NB4 (cell line): Measurements from ENCODE around the gene FOCAD.

Experiments
- DNase-seq: peaks from one replicate; pipeline ENCODE4 v3.0.0; 2010; ENCODE audit warnings: low read depth
- H3K4me3 ChIP-seq: one replicate; pipeline ENCODE4 v1.5.1; 2011; ENCODE audit warnings: mild to moderate bottlenecking, low read depth, low read length, moderate library complexity
- MAX ChIP-seq: IDR thresholded peaks from 2 replicates; pipeline ENCODE4 v1.6.1; 2011; ENCODE audit warnings: low read depth, low read length
- MYC ChIP-seq: IDR thresholded peaks from 2 replicates; pipeline ENCODE4 v1.6.1; 2011; ENCODE audit warnings: low read depth, low read length
- POLR2A ChIP-seq: IDR thresholded peaks from 2 replicates; pipeline ENCODE4 v1.6.1; 2011; ENCODE audit warnings: mild to moderate bottlenecking; ENCODE audit not compliant: insufficient read length; ENCODE audit errors: extremely low read depth
- TF ChIP-seq, protein P1 (sequence below): IDR thresholded peaks from one replicate; pipeline ENCODE4 v1.5.1; 2012; ENCODE audit warnings: low read depth, low read length

The FOCAD gene

GRCh38 chr9:20744036-20744630 is 60.1 kb downstream of the FOCAD start:
- no peak overlapping the region for H3K4me3 ChIP-seq
- no peak for DNase-seq
- TF ChIP-seq POLR2A, result no peak
- TF ChIP-seq MYC, result no peak
- no peak for TF ChIP-seq MAX
- TF ChIP-seq, protein P1, sequence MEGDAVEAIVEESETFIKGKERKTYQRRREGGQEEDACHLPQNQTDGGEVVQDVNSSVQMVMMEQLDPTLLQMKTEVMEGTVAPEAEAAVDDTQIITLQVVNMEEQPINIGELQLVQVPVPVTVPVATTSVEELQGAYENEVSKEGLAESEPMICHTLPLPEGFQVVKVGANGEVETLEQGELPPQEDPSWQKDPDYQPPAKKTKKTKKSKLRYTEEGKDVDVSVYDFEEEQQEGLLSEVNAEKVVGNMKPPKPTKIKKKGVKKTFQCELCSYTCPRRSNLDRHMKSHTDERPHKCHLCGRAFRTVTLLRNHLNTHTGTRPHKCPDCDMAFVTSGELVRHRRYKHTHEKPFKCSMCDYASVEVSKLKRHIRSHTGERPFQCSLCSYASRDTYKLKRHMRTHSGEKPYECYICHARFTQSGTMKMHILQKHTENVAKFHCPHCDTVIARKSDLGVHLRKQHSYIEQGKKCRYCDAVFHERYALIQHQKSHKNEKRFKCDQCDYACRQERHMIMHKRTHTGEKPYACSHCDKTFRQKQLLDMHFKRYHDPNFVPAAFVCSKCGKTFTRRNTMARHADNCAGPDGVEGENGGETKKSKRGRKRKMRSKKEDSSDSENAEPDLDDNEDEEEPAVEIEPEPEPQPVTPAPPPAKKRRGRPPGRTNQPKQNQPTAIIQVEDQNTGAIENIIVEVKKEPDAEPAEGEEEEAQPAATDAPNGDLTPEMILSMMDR, result no peak

DNA sequence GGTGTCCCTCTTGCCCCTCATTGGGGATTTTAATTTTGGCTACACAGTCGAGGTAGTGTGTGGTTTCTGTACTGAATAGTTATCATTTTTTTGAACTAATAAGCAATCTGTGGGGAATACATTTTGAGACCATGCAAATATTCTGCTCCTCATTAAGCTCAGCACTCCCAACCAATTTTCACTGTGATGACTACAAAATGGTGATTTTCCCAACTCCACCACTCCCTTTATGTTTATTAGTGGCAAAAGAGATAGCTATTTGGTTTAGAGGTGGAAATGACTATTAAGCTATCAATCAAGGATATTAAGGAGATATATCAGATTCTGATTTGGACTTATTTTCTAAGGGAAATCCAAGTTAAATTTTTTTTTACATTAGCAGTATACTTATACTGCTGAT is 62.9 kb downstream of the FOCAD start:
- no peak for DNase-seq
- TF ChIP-seq, protein P1, result no peak
- TF ChIP-seq MYC (no peak), POLR2A (no peak), MAX (no peak)
- no peak overlapping the region for H3K4me3 ChIP-seq

DNA sequence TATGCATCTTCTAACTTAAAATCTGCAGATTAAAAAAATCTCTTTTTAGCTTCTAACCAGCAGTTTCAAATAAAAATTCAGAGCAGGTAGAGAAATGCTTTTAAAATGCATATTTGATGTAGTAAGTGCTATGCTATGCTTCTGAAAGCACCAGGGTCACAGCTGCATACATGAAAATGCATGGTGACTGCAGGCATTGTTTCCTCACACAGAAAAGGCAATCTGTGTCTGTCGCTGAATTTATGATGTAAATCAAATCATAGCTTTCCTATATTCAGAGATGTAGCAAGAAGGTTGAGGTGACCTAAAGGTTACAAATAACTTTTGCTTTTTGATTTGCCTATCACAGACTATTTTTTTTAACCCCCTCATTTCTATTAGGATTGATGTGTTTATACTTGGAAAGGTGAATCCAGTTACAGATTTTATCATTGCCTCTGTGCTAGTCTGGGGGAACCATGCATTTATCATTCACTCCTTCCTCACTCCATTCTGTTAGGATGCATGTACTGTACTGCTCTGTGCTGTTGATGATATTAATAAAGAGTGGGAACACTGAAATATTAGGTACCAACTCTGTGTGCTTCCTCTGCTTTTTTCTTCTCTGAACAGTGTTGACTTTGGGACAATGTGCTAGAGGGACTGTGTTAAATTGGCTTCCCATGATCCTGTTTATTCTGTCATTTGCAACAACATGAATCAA is 65.6 kb downstream of the FOCAD start:
- no peak for TF ChIP-seq MYC
- no peak for TF ChIP-seq MAX
- TF ChIP-seq POLR2A, result no peak
- TF ChIP-seq, protein P1, result no peak
- H3K4me3 ChIP-seq, result no peak overlapping the region
- no peak for DNase-seq

DNA sequence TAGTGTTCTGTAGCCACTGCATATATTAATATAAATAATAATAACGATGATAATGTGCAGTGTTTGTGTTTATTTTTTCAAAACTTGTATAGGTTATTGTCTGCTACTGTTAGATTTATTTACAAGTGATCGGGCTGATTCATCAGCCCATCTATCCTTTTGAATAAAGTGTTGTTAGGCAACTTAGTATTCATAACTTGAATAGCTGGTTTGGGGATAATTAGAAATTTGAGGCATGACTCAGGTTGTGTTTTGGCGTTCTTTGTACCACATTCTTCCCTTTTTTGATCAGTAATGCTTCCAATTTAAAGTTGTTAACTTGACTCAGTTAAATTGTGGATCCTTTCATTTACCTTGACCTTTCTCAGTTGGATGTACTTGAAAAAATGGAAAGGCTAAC is 69.7 kb downstream of the FOCAD start:
- DNase-seq, result no peak
- no peak overlapping the region for H3K4me3 ChIP-seq
- TF ChIP-seq, protein P1, result no peak
- TF ChIP-seq MYC, result no peak
- no peak for TF ChIP-seq POLR2A

GRCh38 chr9:20754556-20754955 is 70.5 kb downstream of the FOCAD start:
- no peak for DNase-seq
- TF ChIP-seq, protein P1, result no peak
- TF ChIP-seq MYC, result no peak
- no peak overlapping the region for H3K4me3 ChIP-seq
